Hepatocyte (in vitro differentiated cells): Measurements from ENCODE around the gene UVSSA.

Experiments
- CTCF ChIP-seq: fragments of 200-600 bp; sonication (generic); IDR thresholded peaks from 2 replicates; pipeline ENCODE4 v1.5.1; 2016; ENCODE audit warnings: antibody characterized with exemption, mild to moderate bottlenecking; ENCODE audit not compliant: poor library complexity
- EZH2 ChIP-seq: fragments of 200-600 bp; sonication (generic); IDR thresholded peaks from 2 replicates; pipeline ENCODE4 v1.6.1; 2016; ENCODE audit warnings: antibody characterized with exemption, mild to moderate bottlenecking, borderline replicate concordance
- EZH2phosphoT487 ChIP-seq: fragments of 200-600 bp; sonication (generic); IDR thresholded peaks from one replicate; pipeline ENCODE4 v1.6.1; 2018; ENCODE audit warnings: antibody characterized with exemption, mild to moderate bottlenecking, low read depth, moderate library complexity; ENCODE audit not compliant: unreplicated experiment, severe bottlenecking

- no peak for TF ChIP-seq CTCF
- TF ChIP-seq EZH2phosphoT487: no peak
- TF ChIP-seq EZH2: no peak
These were observed 31.7 kb upstream of the UVSSA start for GRCh38 chr4:1315306-1315705.
